Measurements from ENCODE around the gene PLN. TPM values are rescaled to one million over a fixed set of nuclear protein-coding genes. Genes with fewer than 3 reads are reported as not detected.

Gene PLN
- total RNA-seq, 1 experiment from 2014 or later: not detected

DNA sequence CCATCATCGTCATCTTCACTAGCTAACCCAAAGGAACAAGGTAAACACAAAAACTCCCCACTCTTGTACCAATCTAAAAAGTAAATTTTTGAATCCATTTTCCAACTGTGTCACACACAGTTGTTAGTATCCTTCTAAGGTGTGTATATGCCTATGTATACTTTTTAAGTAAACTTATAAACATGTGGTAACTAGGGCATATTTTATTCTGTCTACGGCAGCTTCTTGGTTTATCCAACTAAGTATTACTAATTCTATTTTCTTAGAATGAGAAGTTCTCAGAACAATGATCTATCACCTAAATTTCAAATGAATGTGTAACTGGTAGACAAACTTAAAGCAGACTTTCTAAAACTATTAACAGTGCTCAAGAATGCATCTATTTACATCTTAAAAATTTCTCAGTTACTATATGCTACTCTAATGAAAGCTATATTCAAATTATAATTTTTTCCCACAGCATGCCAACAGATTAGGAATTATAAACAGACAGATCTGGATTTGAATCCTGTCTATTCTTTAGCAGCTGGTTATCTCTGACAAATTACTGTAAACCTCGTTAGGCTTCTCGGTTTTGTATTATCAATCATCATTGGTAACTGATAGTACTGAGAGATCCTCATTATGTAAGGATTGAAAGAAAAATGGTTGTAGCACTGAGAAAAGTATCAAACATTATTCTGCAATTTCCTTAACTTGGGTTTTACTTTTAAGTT, 1.8 kb upstream of the PLN start:
- Mint-ChIP-seq H3K9me3 (no peaks in the 10 kb centered on the region), H3K36me3 (no peaks in the 10 kb centered on the region), H3K27me3 (ENCODE audit: low read depth) (no peaks in the 10 kb centered on the region; the same call in 1 of the 2 replicates), H3K27ac (no peak overlapping the region), H3K4me1 (peaks cover 15% of the 10 kb centered on the region), H3K4me3 (no peak overlapping the region)
- no peak for TF ChIP-seq HMGA2 (CRISPR knock-in tag; IDR thresholded peaks at IDR 0.05)
- TF ChIP-seq, protein P1, sequence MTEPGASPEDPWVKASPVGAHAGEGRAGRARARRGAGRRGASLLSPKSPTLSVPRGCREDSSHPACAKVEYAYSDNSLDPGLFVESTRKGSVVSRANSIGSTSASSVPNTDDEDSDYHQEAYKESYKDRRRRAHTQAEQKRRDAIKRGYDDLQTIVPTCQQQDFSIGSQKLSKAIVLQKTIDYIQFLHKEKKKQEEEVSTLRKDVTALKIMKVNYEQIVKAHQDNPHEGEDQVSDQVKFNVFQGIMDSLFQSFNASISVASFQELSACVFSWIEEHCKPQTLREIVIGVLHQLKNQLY (CRISPR knock-in tag; IDR thresholded peaks at IDR 0.05): no peak
- no peak for TF ChIP-seq JAZF1 (CRISPR knock-in tag; IDR thresholded peaks at IDR 0.05)
- TF ChIP-seq KAT7 (CRISPR knock-in tag; IDR thresholded peaks at IDR 0.05; ENCODE audit: borderline replicate concordance): no peak
- DNase-seq (ENCODE audit: low spot score) (no peak), ATAC-seq (no peak)
- CTCF ChIA-PET: no interaction called here
- POLR2A ChIA-PET: no interaction called here

DNA sequence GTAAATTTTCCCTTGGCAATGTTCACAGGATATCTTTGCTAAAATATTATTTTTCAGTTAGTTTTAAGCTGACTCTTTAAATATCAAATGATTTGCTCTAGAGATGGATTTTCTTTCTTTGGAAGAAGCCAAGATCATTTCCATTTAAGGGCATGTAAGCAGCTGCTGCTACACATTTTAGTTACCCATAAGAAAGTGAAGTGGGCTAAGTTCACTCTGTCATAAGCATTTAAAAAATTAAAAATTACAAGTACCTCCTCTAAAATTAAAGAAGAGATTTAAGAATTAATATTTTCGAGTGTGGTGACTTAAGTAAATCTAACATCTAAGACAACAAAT, 1.2 kb upstream of the PLN start:
- CTCF ChIA-PET: no interaction called here
- no peaks in the 10 kb centered on the region for H3K9me3 Mint-ChIP-seq
- H3K4me1 Mint-ChIP-seq: peaks cover 15% of the 10 kb centered on the region
- POLR2A ChIA-PET: no interaction called here
- H3K36me3 Mint-ChIP-seq: no peaks in the 10 kb centered on the region
- H3K27ac Mint-ChIP-seq: no peak overlapping the region
- no peak for DNase-seq (ENCODE audit: low spot score)
- no peak overlapping the region for H3K4me3 Mint-ChIP-seq
- no peaks in the 10 kb centered on the region; the same call in 1 of the 2 replicates for H3K27me3 Mint-ChIP-seq (ENCODE audit: low read depth)
- TF ChIP-seq, protein P2, sequence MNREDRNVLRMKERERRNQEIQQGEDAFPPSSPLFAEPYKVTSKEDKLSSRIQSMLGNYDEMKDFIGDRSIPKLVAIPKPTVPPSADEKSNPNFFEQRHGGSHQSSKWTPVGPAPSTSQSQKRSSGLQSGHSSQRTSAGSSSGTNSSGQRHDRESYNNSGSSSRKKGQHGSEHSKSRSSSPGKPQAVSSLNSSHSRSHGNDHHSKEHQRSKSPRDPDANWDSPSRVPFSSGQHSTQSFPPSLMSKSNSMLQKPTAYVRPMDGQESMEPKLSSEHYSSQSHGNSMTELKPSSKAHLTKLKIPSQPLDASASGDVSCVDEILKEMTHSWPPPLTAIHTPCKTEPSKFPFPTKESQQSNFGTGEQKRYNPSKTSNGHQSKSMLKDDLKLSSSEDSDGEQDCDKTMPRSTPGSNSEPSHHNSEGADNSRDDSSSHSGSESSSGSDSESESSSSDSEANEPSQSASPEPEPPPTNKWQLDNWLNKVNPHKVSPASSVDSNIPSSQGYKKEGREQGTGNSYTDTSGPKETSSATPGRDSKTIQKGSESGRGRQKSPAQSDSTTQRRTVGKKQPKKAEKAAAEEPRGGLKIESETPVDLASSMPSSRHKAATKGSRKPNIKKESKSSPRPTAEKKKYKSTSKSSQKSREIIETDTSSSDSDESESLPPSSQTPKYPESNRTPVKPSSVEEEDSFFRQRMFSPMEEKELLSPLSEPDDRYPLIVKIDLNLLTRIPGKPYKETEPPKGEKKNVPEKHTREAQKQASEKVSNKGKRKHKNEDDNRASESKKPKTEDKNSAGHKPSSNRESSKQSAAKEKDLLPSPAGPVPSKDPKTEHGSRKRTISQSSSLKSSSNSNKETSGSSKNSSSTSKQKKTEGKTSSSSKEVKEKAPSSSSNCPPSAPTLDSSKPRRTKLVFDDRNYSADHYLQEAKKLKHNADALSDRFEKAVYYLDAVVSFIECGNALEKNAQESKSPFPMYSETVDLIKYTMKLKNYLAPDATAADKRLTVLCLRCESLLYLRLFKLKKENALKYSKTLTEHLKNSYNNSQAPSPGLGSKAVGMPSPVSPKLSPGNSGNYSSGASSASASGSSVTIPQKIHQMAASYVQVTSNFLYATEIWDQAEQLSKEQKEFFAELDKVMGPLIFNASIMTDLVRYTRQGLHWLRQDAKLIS (CRISPR knock-in tag; IDR thresholded peaks at IDR 0.05; ENCODE audit: borderline replicate concordance): no peak
- TF ChIP-seq NR2C2 (CRISPR knock-in tag; IDR thresholded peaks at IDR 0.05) (no peak), ZNF263 (CRISPR knock-in tag; IDR thresholded peaks at IDR 0.05; ENCODE audit: low read depth) (no peak), RORB (CRISPR knock-in tag; IDR thresholded peaks at IDR 0.05) (no peak), KAT7 (CRISPR knock-in tag; IDR thresholded peaks at IDR 0.05; ENCODE audit: borderline replicate concordance) (no peak), GTF2I (CRISPR knock-in tag; conservative IDR thresholded peaks at IDR 0.05) (no peak), NFYB (CRISPR knock-in tag; conservative IDR thresholded peaks at IDR 0.05; ENCODE audit: low read depth) (no peak), OVOL2 (CRISPR knock-in tag; IDR thresholded peaks at IDR 0.05; ENCODE audit: borderline replicate concordance) (no peak), ATF1 (CRISPR knock-in tag; IDR thresholded peaks at IDR 0.05) (no peak), NR1H2 (CRISPR knock-in tag; IDR thresholded peaks at IDR 0.05) (no peak), CREB1 (CRISPR knock-in tag; IDR thresholded peaks at IDR 0.05) (no peak), ZNF317 (CRISPR knock-in tag; IDR thresholded peaks at IDR 0.05; ENCODE audit: borderline replicate concordance, low read depth) (no peak)
- TF ChIP-seq, protein P3, sequence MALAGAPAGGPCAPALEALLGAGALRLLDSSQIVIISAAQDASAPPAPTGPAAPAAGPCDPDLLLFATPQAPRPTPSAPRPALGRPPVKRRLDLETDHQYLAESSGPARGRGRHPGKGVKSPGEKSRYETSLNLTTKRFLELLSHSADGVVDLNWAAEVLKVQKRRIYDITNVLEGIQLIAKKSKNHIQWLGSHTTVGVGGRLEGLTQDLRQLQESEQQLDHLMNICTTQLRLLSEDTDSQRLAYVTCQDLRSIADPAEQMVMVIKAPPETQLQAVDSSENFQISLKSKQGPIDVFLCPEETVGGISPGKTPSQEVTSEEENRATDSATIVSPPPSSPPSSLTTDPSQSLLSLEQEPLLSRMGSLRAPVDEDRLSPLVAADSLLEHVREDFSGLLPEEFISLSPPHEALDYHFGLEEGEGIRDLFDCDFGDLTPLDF (CRISPR knock-in tag; IDR thresholded peaks at IDR 0.05): no peak
- TF ChIP-seq, protein P4, sequence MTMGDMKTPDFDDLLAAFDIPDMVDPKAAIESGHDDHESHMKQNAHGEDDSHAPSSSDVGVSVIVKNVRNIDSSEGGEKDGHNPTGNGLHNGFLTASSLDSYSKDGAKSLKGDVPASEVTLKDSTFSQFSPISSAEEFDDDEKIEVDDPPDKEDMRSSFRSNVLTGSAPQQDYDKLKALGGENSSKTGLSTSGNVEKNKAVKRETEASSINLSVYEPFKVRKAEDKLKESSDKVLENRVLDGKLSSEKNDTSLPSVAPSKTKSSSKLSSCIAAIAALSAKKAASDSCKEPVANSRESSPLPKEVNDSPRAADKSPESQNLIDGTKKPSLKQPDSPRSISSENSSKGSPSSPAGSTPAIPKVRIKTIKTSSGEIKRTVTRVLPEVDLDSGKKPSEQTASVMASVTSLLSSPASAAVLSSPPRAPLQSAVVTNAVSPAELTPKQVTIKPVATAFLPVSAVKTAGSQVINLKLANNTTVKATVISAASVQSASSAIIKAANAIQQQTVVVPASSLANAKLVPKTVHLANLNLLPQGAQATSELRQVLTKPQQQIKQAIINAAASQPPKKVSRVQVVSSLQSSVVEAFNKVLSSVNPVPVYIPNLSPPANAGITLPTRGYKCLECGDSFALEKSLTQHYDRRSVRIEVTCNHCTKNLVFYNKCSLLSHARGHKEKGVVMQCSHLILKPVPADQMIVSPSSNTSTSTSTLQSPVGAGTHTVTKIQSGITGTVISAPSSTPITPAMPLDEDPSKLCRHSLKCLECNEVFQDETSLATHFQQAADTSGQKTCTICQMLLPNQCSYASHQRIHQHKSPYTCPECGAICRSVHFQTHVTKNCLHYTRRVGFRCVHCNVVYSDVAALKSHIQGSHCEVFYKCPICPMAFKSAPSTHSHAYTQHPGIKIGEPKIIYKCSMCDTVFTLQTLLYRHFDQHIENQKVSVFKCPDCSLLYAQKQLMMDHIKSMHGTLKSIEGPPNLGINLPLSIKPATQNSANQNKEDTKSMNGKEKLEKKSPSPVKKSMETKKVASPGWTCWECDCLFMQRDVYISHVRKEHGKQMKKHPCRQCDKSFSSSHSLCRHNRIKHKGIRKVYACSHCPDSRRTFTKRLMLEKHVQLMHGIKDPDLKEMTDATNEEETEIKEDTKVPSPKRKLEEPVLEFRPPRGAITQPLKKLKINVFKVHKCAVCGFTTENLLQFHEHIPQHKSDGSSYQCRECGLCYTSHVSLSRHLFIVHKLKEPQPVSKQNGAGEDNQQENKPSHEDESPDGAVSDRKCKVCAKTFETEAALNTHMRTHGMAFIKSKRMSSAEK (CRISPR knock-in tag; IDR thresholded peaks at IDR 0.05; ENCODE audit: borderline replicate concordance): no peak
- TF ChIP-seq, protein P1 (CRISPR knock-in tag; IDR thresholded peaks at IDR 0.05): no peak
- TF ChIP-seq, protein P5, sequence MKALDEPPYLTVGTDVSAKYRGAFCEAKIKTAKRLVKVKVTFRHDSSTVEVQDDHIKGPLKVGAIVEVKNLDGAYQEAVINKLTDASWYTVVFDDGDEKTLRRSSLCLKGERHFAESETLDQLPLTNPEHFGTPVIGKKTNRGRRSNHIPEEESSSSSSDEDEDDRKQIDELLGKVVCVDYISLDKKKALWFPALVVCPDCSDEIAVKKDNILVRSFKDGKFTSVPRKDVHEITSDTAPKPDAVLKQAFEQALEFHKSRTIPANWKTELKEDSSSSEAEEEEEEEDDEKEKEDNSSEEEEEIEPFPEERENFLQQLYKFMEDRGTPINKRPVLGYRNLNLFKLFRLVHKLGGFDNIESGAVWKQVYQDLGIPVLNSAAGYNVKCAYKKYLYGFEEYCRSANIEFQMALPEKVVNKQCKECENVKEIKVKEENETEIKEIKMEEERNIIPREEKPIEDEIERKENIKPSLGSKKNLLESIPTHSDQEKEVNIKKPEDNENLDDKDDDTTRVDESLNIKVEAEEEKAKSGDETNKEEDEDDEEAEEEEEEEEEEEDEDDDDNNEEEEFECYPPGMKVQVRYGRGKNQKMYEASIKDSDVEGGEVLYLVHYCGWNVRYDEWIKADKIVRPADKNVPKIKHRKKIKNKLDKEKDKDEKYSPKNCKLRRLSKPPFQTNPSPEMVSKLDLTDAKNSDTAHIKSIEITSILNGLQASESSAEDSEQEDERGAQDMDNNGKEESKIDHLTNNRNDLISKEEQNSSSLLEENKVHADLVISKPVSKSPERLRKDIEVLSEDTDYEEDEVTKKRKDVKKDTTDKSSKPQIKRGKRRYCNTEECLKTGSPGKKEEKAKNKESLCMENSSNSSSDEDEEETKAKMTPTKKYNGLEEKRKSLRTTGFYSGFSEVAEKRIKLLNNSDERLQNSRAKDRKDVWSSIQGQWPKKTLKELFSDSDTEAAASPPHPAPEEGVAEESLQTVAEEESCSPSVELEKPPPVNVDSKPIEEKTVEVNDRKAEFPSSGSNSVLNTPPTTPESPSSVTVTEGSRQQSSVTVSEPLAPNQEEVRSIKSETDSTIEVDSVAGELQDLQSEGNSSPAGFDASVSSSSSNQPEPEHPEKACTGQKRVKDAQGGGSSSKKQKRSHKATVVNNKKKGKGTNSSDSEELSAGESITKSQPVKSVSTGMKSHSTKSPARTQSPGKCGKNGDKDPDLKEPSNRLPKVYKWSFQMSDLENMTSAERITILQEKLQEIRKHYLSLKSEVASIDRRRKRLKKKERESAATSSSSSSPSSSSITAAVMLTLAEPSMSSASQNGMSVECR (CRISPR knock-in tag; IDR thresholded peaks at IDR 0.05; ENCODE audit: borderline replicate concordance): no peak
- no peak for ATAC-seq

Data from WTC11 (cell line).